Lung (tissue), 12 donors: ENCODE results near the gene APOBEC3F. TPM values are rescaled to one million over a fixed set of nuclear protein-coding genes. Genes with fewer than 3 reads are reported as not detected.

Experiments used
- ATAC-seq: fragments of 200-7000 bp; cut with Tn5 transposase; one replicate; pipeline ENCODE4 v1.9.1; 2020; ENCODE audit warnings: moderate number of reproducible peaks; ENCODE audit not compliant: insufficient read depth, low FRiP score
- DNase-seq, 3 donors: peaks; one replicate each; pipeline ENCODE4 v3.0.0-alpha.2; 2013 to 2017
- H3K27ac ChIP-seq, 2 donors: one replicate each; pipeline ENCODE4 v1.5.1; 2013; ENCODE audit warnings: mild to moderate bottlenecking in 2 of 2, moderate library complexity in 2 of 2, control low read depth in 1 of 2, inconsistent platforms in 1 of 2, low read depth in 1 of 2, low read length in 1 of 2
- H3K27me3 ChIP-seq, 3 donors: one replicate each; pipeline ENCODE4 v1.5.1; 2013; ENCODE audit warnings: low read length in 2 of 3; ENCODE audit not compliant: control insufficient read depth in 3 of 3, insufficient read depth in 3 of 3
- H3K36me3 ChIP-seq, 4 donors: one replicate each; pipeline ENCODE4 v1.5.1; 2013; ENCODE audit warnings: low read length in 4 of 4, mild to moderate bottlenecking in 1 of 4, moderate library complexity in 1 of 4; ENCODE audit not compliant: control insufficient read depth in 4 of 4, insufficient read depth in 4 of 4
- H3K4me1 ChIP-seq, 5 donors: one replicate each; pipeline ENCODE4 v1.5.1; 2013; ENCODE audit warnings: low read length in 5 of 5, mild to moderate bottlenecking in 2 of 5, moderate library complexity in 1 of 5; ENCODE audit not compliant: control insufficient read depth in 5 of 5, insufficient read depth in 5 of 5
- H3K4me3 ChIP-seq: one replicate; pipeline ENCODE4 v1.5.1; 2013; ENCODE audit warnings: mild to moderate bottlenecking, control low read depth, moderate library complexity
- H3K9ac ChIP-seq, 2 donors: one replicate each; pipeline ENCODE4 v1.5.1; 2013; ENCODE audit warnings: low read length in 2 of 2, control low read depth in 1 of 2; ENCODE audit not compliant: insufficient read depth in 1 of 2
- H3K9me3 ChIP-seq, 4 donors: one replicate each; pipeline ENCODE4 v1.5.1; 2013; ENCODE audit warnings: low read length in 3 of 4, mild to moderate bottlenecking in 1 of 4, moderate library complexity in 1 of 4; ENCODE audit not compliant: control insufficient read depth in 4 of 4, insufficient read depth in 3 of 4
- CTCF ChIP-seq: IDR thresholded peaks from 2 replicates; pipeline ENCODE4 v1.5.1; 2012; ENCODE audit warnings: mild to moderate bottlenecking; ENCODE audit errors: control extremely low read depth, extremely low read depth
- WGBS, 2 donors: extraction: QIAGEN DNeasy Blood & Tissue Kit; methylation state at CpG; one replicate each; pipeline ENCODE4 v1.1.7; 2013; 5-methylcytosine and 5-hydroxymethylcytosine counted together
- polyA plus RNA-seq, 2 donors: library from polyadenylated mRNA; stranded (reverse); fragments of 200-250 nt; gene quantifications; one replicate each; pipeline ENCODE4 v1.2.1, GENCODE V29; 2013
- total RNA-seq, 2 donors: library from RNA; depleted of rRNA in 1 of 2; stranded (reverse); fragments of >200 nt in 1 of 2; gene quantifications; one replicate each; pipeline ENCODE4 v1.2.1, GENCODE V29; 2014 to 2021
- donor health status: control.
- donor health status: control.
- donor health status: Bipolar disorder and iron deficiency.
- donor health status: healthy.
- donor health status: DM: yes; HTN: yes; CAD: no.

Gene APOBEC3F
- total and polyA plus RNA-seq, 4 donors = 3.6 to 12.1 (median 6.0) TPM

- no peaks in the 10 kb centered on the region for H3K9me3 ChIP-seq
- DNase-seq = no peak
- no peak for ATAC-seq
- H3K4me1 ChIP-seq = peaks cover 0 to 6% (median 0%) of the 10 kb centered on the region in 5 donors
- no peak overlapping the region for H3K4me3 ChIP-seq
- H3K27me3 ChIP-seq = no peaks in the 10 kb centered on the region
- TF ChIP-seq CTCF = no peak
- 82% methylated on average over 9 of the region's 9 CpGs for WGBS, 2 donors
- H3K9ac ChIP-seq = no peak overlapping the region
- peaks cover 0 to 3% (median 1%) of the 10 kb centered on the region in 4 donors for H3K36me3 ChIP-seq
- H3K27ac ChIP-seq = no peak overlapping the region
Observed at GRCh38 chr22:39080052-39080762, 39.5 kb downstream of the APOBEC3F start.

GRCh38 chr22:39081016-39081415 lies 40.4 kb downstream of the APOBEC3F start:
- H3K27me3 ChIP-seq = no peaks in the 10 kb centered on the region
- H3K36me3 ChIP-seq = peaks cover 0 to 3% (median 1%) of the 10 kb centered on the region in 4 donors
- ATAC-seq (no peak), DNase-seq (no peak)
- TF ChIP-seq CTCF = no peak
- no peak overlapping the region for H3K9ac ChIP-seq
- 89 to 97% methylated on average over 12 of the region's 12 CpGs for WGBS, 2 donors
- H3K27ac ChIP-seq = no peak overlapping the region
- H3K4me1 ChIP-seq = peaks cover 0 to 6% (median 0%) of the 10 kb centered on the region in 5 donors
- no peak overlapping the region for H3K4me3 ChIP-seq
- H3K9me3 ChIP-seq = no peaks in the 10 kb centered on the region

- 73 to 74% methylated on average over 8 of the region's 8 CpGs for WGBS, 2 donors
- H3K27ac ChIP-seq = no peak overlapping the region
- DNase-seq (no peak), ATAC-seq (no peak)
- no peaks in the 10 kb centered on the region for H3K27me3 ChIP-seq
- no peak overlapping the region for H3K9ac ChIP-seq
- peaks cover 0 to 6% (median 0%) of the 10 kb centered on the region in 5 donors for H3K4me1 ChIP-seq
- no peak for TF ChIP-seq CTCF
- H3K36me3 ChIP-seq = peaks cover 0 to 3% (median 1%) of the 10 kb centered on the region in 4 donors
- H3K4me3 ChIP-seq = no peak overlapping the region
- no peaks in the 10 kb centered on the region for H3K9me3 ChIP-seq
Observed at GRCh38 chr22:39081598-39081997, 40.9 kb downstream of the APOBEC3F start.
